BE2C (cell line): ENCODE measurements around the gene NINJ1.
"Not testable (repeated sequence)": the region's sequence is repeated elsewhere in the genome, so short reads cannot be mapped to it uniquely, and the experiment has no call there.

Experiments
- DNase-seq: peaks from one replicate; pipeline ENCODE4 v3.0.0-alpha.2; 2020
- H3K27me3 ChIP-seq: fragments of 250-450 bp; sonication (Bioruptor Pico); 2 replicates; pipeline ENCODE4 v1.5.1; 2020; ENCODE audit warnings: mild to moderate bottlenecking
- H3K36me3 ChIP-seq: fragments of 250-450 bp; sonication (Bioruptor Pico); 2 replicates; pipeline ENCODE4 v1.5.1; 2020; ENCODE audit warnings: mild to moderate bottlenecking
- H3K4me1 ChIP-seq: fragments of 250-450 bp; sonication (Bioruptor Pico); 2 replicates; pipeline ENCODE4 v1.5.1; 2020
- H3K4me3 ChIP-seq: 2 replicates; pipeline ENCODE4 v1.5.1; 2011; ENCODE audit warnings: low read depth, low read length
- H3K9me3 ChIP-seq: fragments of 250-450 bp; sonication (Bioruptor Pico); 2 replicates; pipeline ENCODE4 v1.5.1; 2020
- CTCF ChIP-seq: IDR thresholded peaks from 2 replicates; pipeline ENCODE4 v1.5.1; 2012; ENCODE audit warnings: mild to moderate bottlenecking, low read depth, low read length

The NINJ1 gene

GRCh38 chr9:93147632-93148031 is 13.6 kb upstream of the NINJ1 start:
- no peak for DNase-seq
- no peaks in the 10 kb centered on the region for H3K27me3 ChIP-seq
- TF ChIP-seq CTCF = no peak
- no peaks in the 10 kb centered on the region; the same call in 1 of the 2 replicates for H3K4me1 ChIP-seq
- no peaks in the 10 kb centered on the region; the same call in 1 of the 2 replicates for H3K9me3 ChIP-seq
- no peaks in the 10 kb centered on the region for H3K36me3 ChIP-seq
- no peak overlapping the region for H3K4me3 ChIP-seq

GRCh38 chr9:93146696-93147095 is 12.6 kb upstream of the NINJ1 start:
- not testable (repeated sequence) for DNase-seq, H3K4me3 ChIP-seq, H3K27me3 ChIP-seq, H3K4me1 ChIP-seq, H3K9me3 ChIP-seq, H3K36me3 ChIP-seq

GRCh38 chr9:93143830-93144530 is 9.9 kb upstream of the NINJ1 start:
- H3K4me3 ChIP-seq = no peak overlapping the region
- peak; percentile 46 for DNase-seq
- H3K36me3 ChIP-seq = no peaks in the 10 kb centered on the region
- no peak for TF ChIP-seq CTCF
- H3K4me1 ChIP-seq = no peaks in the 10 kb centered on the region; the same call in 1 of the 2 replicates
- H3K27me3 ChIP-seq = no peaks in the 10 kb centered on the region
- no peaks in the 10 kb centered on the region for H3K9me3 ChIP-seq

- TF ChIP-seq CTCF = no peak
- Histone ChIP-seq H3K4me1 (no peaks in the 10 kb centered on the region; the same call in 1 of the 2 replicates), H3K4me3 (no peak overlapping the region), H3K36me3 (no peaks in the 10 kb centered on the region), H3K9me3 (no peaks in the 10 kb centered on the region), H3K27me3 (no peaks in the 10 kb centered on the region)
- DNase-seq = no peak
Observed at GRCh38 chr9:93141771-93142483, 7.9 kb upstream of the NINJ1 start.

- no peaks in the 10 kb centered on the region for H3K36me3 ChIP-seq
- H3K9me3 ChIP-seq = no peaks in the 10 kb centered on the region
- no peak overlapping the region for H3K4me3 ChIP-seq
- DNase-seq = no peak
- no peak for TF ChIP-seq CTCF
- H3K27me3 ChIP-seq = no peaks in the 10 kb centered on the region
- no peaks in the 10 kb centered on the region; the same call in 1 of the 2 replicates for H3K4me1 ChIP-seq
Observed at GRCh38 chr9:93139365-93140182, 5.5 kb upstream of the NINJ1 start.

GRCh38 chr9:93138171-93138764 is 4.2 kb upstream of the NINJ1 start:
- Histone ChIP-seq H3K36me3 (no peaks in the 10 kb centered on the region), H3K27me3 (no peaks in the 10 kb centered on the region), H3K4me1 (peaks cover under 1% of the 10 kb centered on the region; the same call in 1 of the 2 replicates), H3K4me3 (no peak overlapping the region), H3K9me3 (no peaks in the 10 kb centered on the region)
- TF ChIP-seq CTCF = no peak
- DNase-seq = no peak
